Astrocyte of the spinal cord (primary cell): Measurements from ENCODE around the gene MT1A.
"Not testable (repeated sequence)": the region's sequence is repeated elsewhere in the genome, so short reads cannot be mapped to it uniquely, and the experiment has no call there.

Source experiments
- DNase-seq: peaks from one replicate; pipeline ENCODE4 v3.0.0; 2011; ENCODE audit warnings: low read depth, low spot score
- H3K4me3 ChIP-seq: 2 replicates; pipeline ENCODE4 v1.5.1; 2011; ENCODE audit warnings: low read depth, mild to moderate bottlenecking, low read length, moderate library complexity
- in situ Hi-C: cut with HindIII; loops from 2 replicates; pipeline ENCODE4 v1.10.0; 2017; ENCODE audit warnings: low sequenced_read_pairs
- TF ChIP-seq, protein P1 (sequence below): IDR thresholded peaks from 2 replicates; pipeline ENCODE4 v1.5.1; 2012; ENCODE audit warnings: low read depth, mild to moderate bottlenecking, low read length, inconsistent platforms

MT1A gene

DNA sequence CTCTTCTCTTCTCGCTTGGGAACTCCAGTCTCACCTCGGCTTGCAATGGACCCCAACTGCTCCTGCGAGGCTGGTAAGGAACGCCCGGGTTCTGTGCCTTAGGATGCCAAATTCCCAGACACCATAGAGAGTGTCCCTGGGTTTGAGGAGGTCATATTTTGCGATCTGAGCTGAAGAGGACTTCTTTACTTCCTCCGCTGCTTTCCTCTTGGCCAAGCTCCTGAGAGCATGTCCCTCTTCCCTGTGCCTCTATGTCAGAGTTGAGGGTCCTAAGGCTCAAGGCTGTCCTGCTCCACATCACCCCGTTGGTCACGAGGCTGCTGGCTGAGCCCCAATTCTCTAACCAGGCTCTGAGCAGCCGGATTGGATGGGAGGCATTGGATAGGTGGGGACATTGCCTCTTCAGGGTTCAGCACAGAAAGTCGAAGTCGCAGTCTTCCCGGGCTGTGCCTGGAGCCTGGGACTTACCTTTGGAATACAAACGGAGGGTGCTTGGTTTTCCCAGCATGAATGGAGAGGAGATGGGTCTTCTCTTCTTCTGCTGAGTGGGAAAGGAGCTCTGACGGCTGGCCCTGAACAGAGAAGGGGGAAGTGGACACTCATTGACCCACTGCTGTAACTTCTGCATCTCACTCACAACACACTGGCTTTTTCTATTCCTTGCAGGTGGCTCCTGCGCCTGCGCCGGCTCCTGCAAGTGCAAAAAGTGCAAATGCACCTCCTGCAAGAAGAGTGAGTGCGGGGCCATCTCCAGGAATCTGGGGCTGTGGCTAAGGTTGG, 31.6 kb downstream of the MT1A start:
- no peak overlapping the region for H3K4me3 ChIP-seq
- no peak for DNase-seq
- TF ChIP-seq, protein P1, sequence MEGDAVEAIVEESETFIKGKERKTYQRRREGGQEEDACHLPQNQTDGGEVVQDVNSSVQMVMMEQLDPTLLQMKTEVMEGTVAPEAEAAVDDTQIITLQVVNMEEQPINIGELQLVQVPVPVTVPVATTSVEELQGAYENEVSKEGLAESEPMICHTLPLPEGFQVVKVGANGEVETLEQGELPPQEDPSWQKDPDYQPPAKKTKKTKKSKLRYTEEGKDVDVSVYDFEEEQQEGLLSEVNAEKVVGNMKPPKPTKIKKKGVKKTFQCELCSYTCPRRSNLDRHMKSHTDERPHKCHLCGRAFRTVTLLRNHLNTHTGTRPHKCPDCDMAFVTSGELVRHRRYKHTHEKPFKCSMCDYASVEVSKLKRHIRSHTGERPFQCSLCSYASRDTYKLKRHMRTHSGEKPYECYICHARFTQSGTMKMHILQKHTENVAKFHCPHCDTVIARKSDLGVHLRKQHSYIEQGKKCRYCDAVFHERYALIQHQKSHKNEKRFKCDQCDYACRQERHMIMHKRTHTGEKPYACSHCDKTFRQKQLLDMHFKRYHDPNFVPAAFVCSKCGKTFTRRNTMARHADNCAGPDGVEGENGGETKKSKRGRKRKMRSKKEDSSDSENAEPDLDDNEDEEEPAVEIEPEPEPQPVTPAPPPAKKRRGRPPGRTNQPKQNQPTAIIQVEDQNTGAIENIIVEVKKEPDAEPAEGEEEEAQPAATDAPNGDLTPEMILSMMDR, result no peak
- in situ Hi-C loops, result no loop called here

DNA sequence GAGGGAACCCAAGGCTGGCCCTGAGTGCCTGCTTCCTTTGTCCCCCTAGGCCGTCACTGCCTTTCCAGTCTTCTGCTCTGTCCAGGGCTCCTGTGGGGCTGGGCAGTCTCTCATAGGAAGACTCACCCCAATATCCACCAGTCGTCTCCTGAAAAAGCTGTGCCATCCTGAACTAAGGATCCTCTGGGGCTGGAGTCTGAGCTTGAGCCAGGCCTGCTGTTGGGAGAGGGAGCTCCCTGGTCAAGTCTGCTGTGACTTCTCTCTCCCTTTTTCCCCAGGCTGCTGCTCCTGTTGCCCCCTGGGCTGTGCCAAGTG, 32.1 kb downstream of the MT1A start:
- in situ Hi-C loops, result no loop called here
- TF ChIP-seq, protein P1, result no peak
- no peak for DNase-seq
- no peak overlapping the region for H3K4me3 ChIP-seq

DNA sequence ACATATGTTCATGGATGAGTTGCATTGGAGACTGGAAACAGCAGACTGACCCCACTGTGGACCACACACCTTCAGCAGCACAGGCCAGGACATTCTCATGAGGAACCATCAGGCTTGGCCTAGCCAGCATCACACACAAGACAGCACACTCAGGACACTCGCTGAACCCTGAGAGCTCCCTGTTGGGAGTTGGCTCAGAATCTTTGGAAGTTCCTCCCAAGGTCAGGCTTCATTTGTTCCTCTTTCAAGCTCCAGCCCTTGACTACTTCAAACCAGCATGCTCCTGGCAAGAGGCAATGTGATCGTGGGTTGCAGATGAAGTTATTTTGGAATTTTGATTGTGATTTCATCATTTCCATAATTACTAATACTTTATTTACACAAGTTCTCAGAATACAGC, 33.2 kb downstream of the MT1A start:
- DNase-seq, result peak; percentile 16
- H3K4me3 ChIP-seq, in situ Hi-C loops: not testable (repeated sequence)

DNA sequence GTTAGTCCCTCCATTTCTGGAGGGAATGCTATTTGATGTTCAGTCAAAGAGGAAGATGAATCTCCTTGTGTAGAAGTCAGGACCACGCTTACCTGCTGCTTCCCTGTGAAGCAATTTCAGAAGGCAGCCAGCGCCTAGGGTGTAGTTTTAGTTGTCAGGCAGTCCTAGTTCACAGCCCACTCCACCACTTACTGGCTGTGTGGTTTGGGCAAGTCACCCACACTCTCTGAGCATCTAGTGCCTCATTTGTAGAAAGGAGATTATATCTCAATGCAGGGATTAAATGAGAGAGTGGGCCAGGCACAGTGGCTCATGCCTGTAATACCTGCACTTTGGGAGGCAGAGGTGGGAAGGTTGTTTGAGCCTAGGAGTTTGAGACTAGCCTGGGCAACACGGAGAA, 33.7 kb downstream of the MT1A start:
- in situ Hi-C loops, DNase-seq, H3K4me3 ChIP-seq: not testable (repeated sequence)

DNA sequence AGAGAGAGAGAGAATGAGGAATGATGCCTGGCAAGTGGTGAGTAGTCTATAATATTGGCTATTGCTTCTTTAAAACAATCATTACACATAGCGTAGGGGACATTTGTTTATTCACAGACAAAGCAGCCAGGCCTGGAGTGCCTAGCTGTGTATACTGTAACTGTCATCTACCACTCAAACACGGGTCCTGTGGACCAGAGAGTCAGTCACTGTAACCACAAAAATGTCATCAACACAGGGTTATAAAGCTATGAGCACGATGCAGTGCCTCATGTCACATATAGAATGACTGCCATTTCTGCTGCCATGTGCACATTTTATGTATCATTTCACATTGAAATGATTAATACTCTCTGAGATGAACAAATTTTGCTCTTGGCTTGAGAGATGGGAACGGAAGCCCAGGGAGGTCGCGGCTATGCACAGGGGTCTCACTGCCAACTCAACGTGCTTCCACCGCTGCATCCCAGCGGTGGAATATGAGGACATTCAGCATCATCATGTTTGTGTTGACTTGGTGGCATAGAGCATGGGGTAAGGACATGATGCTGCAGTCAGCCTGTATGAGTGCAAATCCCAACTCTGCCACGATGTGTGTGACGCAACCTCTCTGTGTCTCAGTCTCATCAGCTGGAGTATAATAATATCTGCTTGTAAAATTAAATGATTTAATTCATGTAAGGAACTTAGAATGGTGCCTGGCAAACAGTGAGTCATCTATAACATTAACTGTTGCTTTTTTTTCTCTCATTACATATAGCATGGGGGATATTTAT, 34.5 kb downstream of the MT1A start:
- DNase-seq, result no peak
- in situ Hi-C loops, result no loop called here
- TF ChIP-seq, protein P1, result no peak
- H3K4me3 ChIP-seq, result no peak overlapping the region

DNA sequence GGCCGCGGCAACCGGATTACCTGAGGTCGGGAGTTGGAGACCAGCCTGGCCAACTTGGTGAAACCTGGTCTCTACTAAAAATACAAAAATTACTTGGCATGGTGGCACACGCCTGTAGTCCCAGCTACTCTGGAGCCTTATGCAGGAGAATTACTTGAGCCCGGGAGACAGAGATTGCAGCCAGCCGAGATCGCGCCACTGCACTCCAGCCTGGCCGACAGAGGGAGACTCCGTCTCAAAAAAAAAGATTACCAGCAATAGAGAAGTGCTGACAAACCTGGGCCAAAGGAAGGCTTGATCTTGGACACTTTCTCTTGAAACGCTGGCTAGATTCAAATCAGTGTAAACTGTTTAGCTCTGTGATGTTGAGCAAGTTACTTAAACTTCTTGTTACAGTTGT, 35.5 kb downstream of the MT1A start:
- H3K4me3 ChIP-seq, result no peak overlapping the region
- DNase-seq, result peak; percentile 27
- in situ Hi-C loops, result no loop called here
- TF ChIP-seq, protein P1, result peak; percentile 63

DNA sequence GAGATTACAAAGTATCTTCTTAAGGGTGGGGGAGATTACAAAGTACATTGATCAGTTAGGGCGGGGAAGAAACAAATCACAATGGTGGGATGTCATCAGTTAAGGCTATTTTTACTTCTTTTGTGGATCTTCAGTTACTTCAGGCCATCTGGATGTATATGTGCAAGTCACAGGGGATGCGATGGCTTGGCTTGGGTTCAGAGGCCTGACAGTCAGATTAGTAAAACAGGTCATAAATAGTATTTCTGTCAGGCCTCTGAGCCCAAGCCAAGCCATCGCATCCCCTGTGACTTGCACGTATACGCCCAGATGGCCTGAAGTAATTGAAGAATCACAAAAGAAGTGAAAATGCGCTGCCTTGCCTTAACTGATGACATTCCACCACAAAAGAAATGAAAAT, 36.1 kb downstream of the MT1A start:
- DNase-seq, H3K4me3 ChIP-seq, in situ Hi-C loops: not testable (repeated sequence)

DNA sequence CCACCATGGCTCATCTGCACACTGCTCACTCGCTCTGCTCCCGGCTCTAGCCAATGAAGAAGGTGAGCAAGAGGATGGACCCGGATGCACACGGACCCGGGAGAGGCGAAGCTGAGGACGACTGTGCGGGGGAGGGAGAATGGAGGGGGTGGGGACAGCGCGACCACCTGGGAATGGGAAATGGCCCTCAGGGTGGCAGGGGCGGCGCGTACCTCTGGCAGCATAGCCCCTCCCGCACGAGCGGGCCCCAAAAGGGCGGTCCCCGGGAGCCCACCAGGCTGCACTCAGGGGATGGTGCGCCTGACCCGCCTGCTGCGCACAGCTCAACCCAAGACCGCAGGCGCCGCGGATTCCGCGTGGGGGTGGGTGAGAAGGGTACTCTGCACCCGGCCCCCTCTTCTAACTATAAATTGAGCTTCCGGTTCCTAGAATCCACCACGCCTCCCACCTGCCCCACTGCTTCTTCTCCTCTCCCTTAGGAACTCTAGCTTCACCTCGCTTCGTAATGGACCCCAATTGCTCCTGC, 37.3 kb downstream of the MT1A start:
- no peak for DNase-seq
- in situ Hi-C loops, result no loop called here
- TF ChIP-seq, protein P1, result no peak
- H3K4me3 ChIP-seq, result no peak overlapping the region
